Measurements from ENCODE around the gene MAML3. TPM values are rescaled to one million over a fixed set of nuclear protein-coding genes. Genes with fewer than 3 reads are reported as not detected.

MAML3 gene
- total RNA-seq, 1 experiment from 2014 or later = 0.06 TPM

GRCh38 chr4:140047017-140047640 lies 106.9 kb downstream of the MAML3 start:
- DNase-seq (ENCODE audit: low read depth) = no peak

GRCh38 chr4:140046543-140046942 lies 107.4 kb downstream of the MAML3 start:
- no peak for DNase-seq (ENCODE audit: low read depth)

- no peak for DNase-seq (ENCODE audit: low read depth)
Measured at GRCh38 chr4:140046016-140046415, 108.0 kb downstream of the MAML3 start.

GRCh38 chr4:140044337-140044902 lies 109.6 kb downstream of the MAML3 start:
- no peak for DNase-seq (ENCODE audit: low read depth)

- DNase-seq (ENCODE audit: low read depth) = no peak
Measured at GRCh38 chr4:140042634-140043033, 111.3 kb downstream of the MAML3 start.

- no peak for DNase-seq (ENCODE audit: low read depth)
Measured at GRCh38 chr4:140038031-140038533, 115.9 kb downstream of the MAML3 start.

- peak; percentile 76 for DNase-seq (ENCODE audit: low read depth)
Measured at GRCh38 chr4:140037353-140038030, 116.5 kb downstream of the MAML3 start.

GRCh38 chr4:140031706-140032105 lies 122.3 kb downstream of the MAML3 start:
- DNase-seq (ENCODE audit: low read depth) = no peak

GRCh38 chr4:140031061-140031460 lies 122.9 kb downstream of the MAML3 start:
- no peak for DNase-seq (ENCODE audit: low read depth)

- DNase-seq (ENCODE audit: low read depth) = no peak
Measured at GRCh38 chr4:140028676-140029517, 125.1 kb downstream of the MAML3 start.

GRCh38 chr4:140028101-140028500 lies 125.9 kb downstream of the MAML3 start:
- DNase-seq (ENCODE audit: low read depth) = no peak

- DNase-seq (ENCODE audit: low read depth) = no peak
Measured at GRCh38 chr4:140027101-140027500, 126.9 kb downstream of the MAML3 start.

GRCh38 chr4:140025470-140025869 lies 128.5 kb downstream of the MAML3 start:
- no peak for DNase-seq (ENCODE audit: low read depth)

GRCh38 chr4:140020457-140021361 lies 133.3 kb downstream of the MAML3 start:
- DNase-seq (ENCODE audit: low read depth) = no peak

- DNase-seq (ENCODE audit: low read depth) = no peak
Measured at GRCh38 chr4:140019619-140020347, 134.2 kb downstream of the MAML3 start.

- DNase-seq (ENCODE audit: low read depth) = no peak
Measured at GRCh38 chr4:140018931-140019618, 134.9 kb downstream of the MAML3 start.

- DNase-seq (ENCODE audit: low read depth) = peak; percentile 20
Measured at GRCh38 chr4:140014284-140014683, 139.7 kb downstream of the MAML3 start.

GRCh38 chr4:140012688-140013486 lies 141.1 kb downstream of the MAML3 start:
- peak; percentile 77 for DNase-seq (ENCODE audit: low read depth)

GRCh38 chr4:140005699-140006098 lies 148.3 kb downstream of the MAML3 start:
- no peak for DNase-seq (ENCODE audit: low read depth)

Data from LHCN-M2 (cell line).